ENCODE data around the gene USE1. TPM values are rescaled to one million over a fixed set of nuclear protein-coding genes. Genes with fewer than 3 reads are reported as not detected.

Gene USE1
- total and polyA plus RNA-seq, 9 of the 15 experiments (the other 6 are each of a cell fraction or from before 2014, with no cell fraction given): 17.3 to 52.4 (median 34.0) TPM

DNA sequence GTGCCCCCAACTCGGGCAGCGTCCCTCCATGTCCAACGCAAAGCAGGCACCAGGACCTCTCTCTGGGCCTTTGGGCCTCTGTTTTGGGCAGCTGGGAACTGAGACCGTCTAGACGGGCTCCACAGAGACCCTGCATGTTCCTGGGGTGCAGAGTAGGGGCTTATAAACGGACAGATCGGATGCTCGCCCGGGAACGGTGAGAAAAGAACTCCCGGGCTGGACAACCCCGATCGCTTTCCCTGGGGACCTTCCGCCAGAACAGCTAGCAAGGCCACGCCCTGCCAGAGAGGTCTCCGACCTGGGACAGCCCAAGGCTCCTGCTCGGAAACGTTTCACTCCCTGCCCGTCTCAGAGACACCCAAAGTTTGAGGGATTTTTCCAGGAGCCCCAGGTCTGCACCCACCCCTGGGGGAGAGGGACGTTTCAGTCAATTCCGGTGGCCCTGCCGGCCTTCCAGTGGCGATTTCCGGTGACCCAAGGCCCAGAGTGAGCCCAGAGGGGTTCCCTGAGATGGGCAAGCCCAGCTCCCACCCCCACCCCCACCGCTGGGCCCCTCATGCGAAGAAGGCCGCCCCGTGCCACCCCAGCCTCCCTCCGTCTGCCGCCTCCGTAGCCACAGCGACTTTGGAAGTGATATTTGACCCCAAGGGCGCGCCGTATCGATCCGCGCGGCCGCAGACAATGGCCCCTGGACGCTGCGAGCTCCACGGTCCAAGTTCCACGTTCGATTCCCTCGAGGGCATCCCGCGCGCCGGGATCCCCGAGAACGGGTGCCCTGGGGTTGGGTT lies 28.9 kb downstream of the USE1 start (continued):
- TF ChIP-seq FOXO4 (CRISPR knock-in tag; IDR thresholded peaks at IDR 0.05): no peak
- no peak for TF ChIP-seq ZNF589 (CRISPR knock-in tag; IDR thresholded peaks at IDR 0.05; ENCODE audit: low read depth)
- no peak for TF ChIP-seq PURB (CRISPR knock-in tag; IDR thresholded peaks at IDR 0.05; ENCODE audit: low read depth)
- TF ChIP-seq CXXC5 (CRISPR knock-in tag; IDR thresholded peaks at IDR 0.05): 0 out of 2 replicates have a peak, but pooled peaks have one; percentile 9
- peak; percentile 81 for TF ChIP-seq GABPA (tag; conservative IDR thresholded peaks at IDR 0.05; ENCODE audit: low read depth)
- no peak for TF ChIP-seq HCFC1 (IDR thresholded peaks at IDR 0.05; ENCODE audit: low read depth, low read length)
- no peak for TF ChIP-seq POLR3G (IDR thresholded peaks at IDR 0.05; ENCODE audit: extremely low read depth, insufficient read length, insufficient replicate concordance)
- TF ChIP-seq KAT2B (IDR thresholded peaks at IDR 0.05; ENCODE audit: low read depth, low read length): no peak
- TF ChIP-seq MAZ (CRISPR knock-in tag; conservative IDR thresholded peaks at IDR 0.05 in 1 of 2, IDR thresholded peaks at IDR 0.05 in 1 of 2): peak; percentile 8 to 36; a peak in 2 of 4 replicates
- TF ChIP-seq ZNF41 (CRISPR knock-in tag; conservative IDR thresholded peaks at IDR 0.05): no peak
- TF ChIP-seq CEBPG (CRISPR knock-in tag; IDR thresholded peaks at IDR 0.05): no peak
- TF ChIP-seq CEBPG (tag; conservative IDR thresholded peaks at IDR 0.05 in 1 of 2, IDR thresholded peaks at IDR 0.05 in 1 of 2): no peak
- TF ChIP-seq, protein P1, sequence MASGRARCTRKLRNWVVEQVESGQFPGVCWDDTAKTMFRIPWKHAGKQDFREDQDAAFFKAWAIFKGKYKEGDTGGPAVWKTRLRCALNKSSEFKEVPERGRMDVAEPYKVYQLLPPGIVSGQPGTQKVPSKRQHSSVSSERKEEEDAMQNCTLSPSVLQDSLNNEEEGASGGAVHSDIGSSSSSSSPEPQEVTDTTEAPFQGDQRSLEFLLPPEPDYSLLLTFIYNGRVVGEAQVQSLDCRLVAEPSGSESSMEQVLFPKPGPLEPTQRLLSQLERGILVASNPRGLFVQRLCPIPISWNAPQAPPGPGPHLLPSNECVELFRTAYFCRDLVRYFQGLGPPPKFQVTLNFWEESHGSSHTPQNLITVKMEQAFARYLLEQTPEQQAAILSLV (tag; IDR thresholded peaks at IDR 0.05): no peak
- TF ChIP-seq MEF2A (IDR thresholded peaks at IDR 0.05; ENCODE audit: control insufficient read depth, low read depth, low read length): no peak
- no peak for TF ChIP-seq HMGXB4 (CRISPR knock-in tag; IDR thresholded peaks at IDR 0.05)
- TF ChIP-seq ARID3A (IDR thresholded peaks at IDR 0.05; ENCODE audit: borderline replicate concordance, low read depth, low read length): no peak
- TF ChIP-seq, protein P2, sequence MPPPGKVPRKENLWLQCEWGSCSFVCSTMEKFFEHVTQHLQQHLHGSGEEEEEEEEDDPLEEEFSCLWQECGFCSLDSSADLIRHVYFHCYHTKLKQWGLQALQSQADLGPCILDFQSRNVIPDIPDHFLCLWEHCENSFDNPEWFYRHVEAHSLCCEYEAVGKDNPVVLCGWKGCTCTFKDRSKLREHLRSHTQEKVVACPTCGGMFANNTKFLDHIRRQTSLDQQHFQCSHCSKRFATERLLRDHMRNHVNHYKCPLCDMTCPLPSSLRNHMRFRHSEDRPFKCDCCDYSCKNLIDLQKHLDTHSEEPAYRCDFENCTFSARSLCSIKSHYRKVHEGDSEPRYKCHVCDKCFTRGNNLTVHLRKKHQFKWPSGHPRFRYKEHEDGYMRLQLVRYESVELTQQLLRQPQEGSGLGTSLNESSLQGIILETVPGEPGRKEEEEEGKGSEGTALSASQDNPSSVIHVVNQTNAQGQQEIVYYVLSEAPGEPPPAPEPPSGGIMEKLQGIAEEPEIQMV (tag; conservative IDR thresholded peaks at IDR 0.05; ENCODE audit: low read depth): no peak

Data from K562 (cell line).